T-helper 2 cell treated with Interferon-gamma antibody and Interleukin-4, amounts not matched to agents 100 ng/mL and 5 ng/mL, for 36 hours (primary cell): Measurements from ENCODE around the gene KLK13. TPM values are rescaled to one million over a fixed set of nuclear protein-coding genes. Genes with fewer than 3 reads are reported as not detected.

Experiments
- total RNA-seq: library from RNA; stranded (reverse); gene quantifications from 2 replicates; pipeline ENCODE4 v1.2.3, GENCODE V29; 2022

Gene KLK13
- total RNA-seq, 1 donor from 2014 or later, result not detected

Other genes starting within 250 kb of the KLK13 start
- gene KLK1, start 241.3 kb downstream of the KLK13 start, total RNA-seq, result 1.7 and 2.6 TPM in 2 replicates
- gene KLK15, start 231.5 kb downstream of the KLK13 start, total RNA-seq, result not detected in 2 replicates
- not detected in 2 replicates for gene KLK3, start 210.2 kb downstream of the KLK13 start, total RNA-seq
- gene KLK2, start 191.7 kb downstream of the KLK13 start, total RNA-seq, result 0.16 and 0.27 TPM in 2 replicates
- not detected in 2 replicates for gene KLK4, start 153.7 kb downstream of the KLK13 start, total RNA-seq
- gene KLK5, start 112.1 kb downstream of the KLK13 start, total RNA-seq, result not detected in 2 replicates
- gene KLK6, start 95.5 kb downstream of the KLK13 start, total RNA-seq, result not detected in 2 replicates
- gene KLK7, start 81.2 kb downstream of the KLK13 start, total RNA-seq, result not detected in 2 replicates
- gene KLK8, start 63.5 kb downstream of the KLK13 start, total RNA-seq, result not detected in 2 replicates
- not detected in 2 replicates for gene KLK10, start 45.4 kb downstream of the KLK13 start, total RNA-seq
- not detected in 2 replicates for gene KLK11, start 38.5 kb downstream of the KLK13 start, total RNA-seq
- not detected in 2 replicates for gene KLK12, start 30.1 kb downstream of the KLK13 start, total RNA-seq
- 0.64 and 0.80 TPM in 2 replicates for gene KLK14, start 17.8 kb upstream of the KLK13 start, total RNA-seq
- gene CTU1, start 43.3 kb upstream of the KLK13 start, total RNA-seq, result 8.2 and 9.0 TPM in 2 replicates
- 0.14 and 0.25 TPM in 2 replicates for gene SIGLEC9, start 59.8 kb upstream of the KLK13 start, total RNA-seq
- gene SIGLEC7, start 77.2 kb upstream of the KLK13 start, total RNA-seq, result not detected in 2 replicates
- 15.0 and 18.7 TPM in 2 replicates for gene CD33, start 160.0 kb upstream of the KLK13 start, total RNA-seq
- not detected in 2 replicates for gene SIGLECL1, start 186.0 kb upstream of the KLK13 start, total RNA-seq
- gene IGLON5, start 246.6 kb upstream of the KLK13 start, total RNA-seq, result not detected in 2 replicates